GDM1 (cell line): ENCODE results near the gene NDUFS3.
"Not testable (repeated sequence)": the region's sequence is repeated elsewhere in the genome, so short reads cannot be mapped to it uniquely, and the experiment has no call there.

Source experiments
- DNase-seq: peaks from one replicate; lab custom pipeline; 2025; lab: John Stamatoyannopoulos, UW

The NDUFS3 gene

GRCh38 chr11:47560426-47560825 is 18.4 kb upstream of the NDUFS3 start:
- DNase-seq, result no peak

DNA sequence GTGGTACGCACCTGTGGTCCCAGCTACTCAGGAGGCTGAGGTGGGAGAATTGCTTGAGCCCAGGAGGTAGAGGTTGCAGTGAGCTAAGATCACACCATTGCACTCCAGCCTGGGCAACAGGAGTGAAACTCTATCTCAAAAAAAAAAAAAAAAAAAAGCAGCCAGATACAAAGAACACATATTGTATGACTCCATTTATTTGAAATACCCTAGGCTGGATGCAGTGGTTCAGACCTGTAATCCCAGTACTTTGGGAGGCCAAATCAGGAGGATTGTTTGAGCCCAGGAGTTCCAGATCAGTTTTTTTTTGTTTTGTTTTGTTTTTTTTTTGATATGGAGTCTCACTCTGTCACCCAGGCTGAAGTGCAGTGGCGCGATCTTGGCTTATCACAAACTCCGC is 16.5 kb upstream of the NDUFS3 start:
- not testable (repeated sequence) for DNase-seq

GRCh38 chr11:47564366-47564765 is 14.5 kb upstream of the NDUFS3 start:
- not testable (repeated sequence) for DNase-seq

DNA sequence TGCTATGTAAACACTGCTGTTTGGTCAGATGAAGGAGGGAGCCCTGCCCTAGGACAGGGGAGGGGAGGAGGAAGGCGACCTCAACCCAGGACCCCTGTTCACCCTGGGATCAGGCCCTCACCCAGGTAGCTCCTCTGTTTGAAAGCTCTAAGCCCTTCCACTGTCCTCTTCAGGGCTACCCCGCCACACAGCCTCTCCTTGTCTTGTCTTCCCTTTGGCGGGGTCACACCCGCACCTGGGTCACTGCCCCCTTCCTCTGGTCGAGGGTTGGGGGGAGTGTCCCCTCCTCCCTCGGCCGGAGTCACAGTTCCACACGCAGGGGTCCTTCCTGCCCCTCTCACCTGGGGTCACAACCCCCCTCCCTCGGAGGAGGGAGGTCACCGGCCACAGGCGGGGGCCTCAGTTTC is 13.9 kb upstream of the NDUFS3 start:
- DNase-seq, result no peak

DNA sequence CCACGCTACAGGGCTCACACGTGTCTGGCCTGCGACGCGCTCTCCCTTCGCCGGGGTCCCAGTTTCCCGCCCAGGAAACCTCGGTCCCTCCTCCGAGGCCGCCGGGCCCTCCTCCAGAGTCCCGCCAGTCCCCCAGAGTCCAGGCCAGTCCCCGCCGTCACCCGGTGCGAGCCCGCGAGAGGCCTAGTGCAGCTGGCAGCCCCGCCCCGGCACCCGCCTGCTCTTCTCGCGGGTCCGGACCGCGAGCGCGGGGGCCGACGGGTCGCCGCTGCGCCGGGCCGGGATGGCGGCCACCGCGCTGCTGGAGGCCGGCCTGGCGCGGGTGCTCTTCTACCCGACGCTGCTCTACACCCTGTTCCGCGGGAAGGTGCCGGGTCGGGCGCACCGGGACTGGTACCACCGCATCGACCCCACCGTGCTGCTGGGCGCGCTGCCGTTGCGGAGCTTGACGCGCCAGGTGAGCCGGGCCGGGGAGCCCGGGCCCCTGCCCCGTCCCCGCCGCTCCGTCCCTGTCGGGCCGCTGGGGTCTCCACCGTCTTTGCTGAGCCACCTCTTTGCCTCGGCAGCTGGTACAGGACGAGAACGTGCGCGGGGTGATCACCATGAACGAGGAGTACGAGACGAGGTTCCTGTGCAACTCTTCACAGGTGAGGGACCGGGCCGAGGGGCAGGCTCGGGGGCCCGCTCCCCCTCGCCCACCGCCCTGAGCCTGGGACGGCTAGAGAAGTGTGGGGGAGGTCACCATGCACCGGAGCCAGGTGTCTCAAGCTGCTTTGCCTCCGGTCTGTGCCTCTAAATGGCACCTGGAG is 13.3 kb upstream of the NDUFS3 start, which contains the start of gene PTPMT1:
Gene PTPMT1 (plus strand): TSS at position 260 of the 809 bp plus-strand sequence. CDS start 24 bp downstream, at position 284.
- peak; percentile 62 for DNase-seq

- no peak for DNase-seq
Observed at GRCh38 chr11:47566149-47566698, 12.7 kb upstream of the NDUFS3 start.

- no peak for DNase-seq
Observed at GRCh38 chr11:47569646-47570045, 9.2 kb upstream of the NDUFS3 start.

GRCh38 chr11:47570651-47571356 is 8.1 kb upstream of the NDUFS3 start:
- no peak for DNase-seq

GRCh38 chr11:47571357-47571729 is 7.5 kb upstream of the NDUFS3 start:
- no peak for DNase-seq

DNA sequence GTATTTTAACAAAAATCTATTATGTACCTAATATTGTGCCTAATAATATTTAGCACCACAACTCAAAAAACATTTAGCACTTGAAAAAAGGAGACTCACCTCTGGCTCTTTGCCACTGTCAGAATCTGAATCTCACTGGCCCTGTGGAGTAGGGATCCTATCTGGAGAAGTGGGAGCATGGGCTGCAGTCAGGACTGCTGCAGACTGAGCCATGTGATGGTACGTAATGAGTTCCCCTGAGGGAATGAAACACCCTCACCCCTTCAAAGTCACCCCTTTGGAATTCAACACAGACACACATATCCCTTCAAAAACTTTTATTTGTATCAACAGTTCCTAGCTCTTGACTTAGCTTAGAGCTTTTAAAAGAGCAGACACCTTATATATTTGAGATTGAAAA is 7.0 kb upstream of the NDUFS3 start:
- no peak for DNase-seq

DNA sequence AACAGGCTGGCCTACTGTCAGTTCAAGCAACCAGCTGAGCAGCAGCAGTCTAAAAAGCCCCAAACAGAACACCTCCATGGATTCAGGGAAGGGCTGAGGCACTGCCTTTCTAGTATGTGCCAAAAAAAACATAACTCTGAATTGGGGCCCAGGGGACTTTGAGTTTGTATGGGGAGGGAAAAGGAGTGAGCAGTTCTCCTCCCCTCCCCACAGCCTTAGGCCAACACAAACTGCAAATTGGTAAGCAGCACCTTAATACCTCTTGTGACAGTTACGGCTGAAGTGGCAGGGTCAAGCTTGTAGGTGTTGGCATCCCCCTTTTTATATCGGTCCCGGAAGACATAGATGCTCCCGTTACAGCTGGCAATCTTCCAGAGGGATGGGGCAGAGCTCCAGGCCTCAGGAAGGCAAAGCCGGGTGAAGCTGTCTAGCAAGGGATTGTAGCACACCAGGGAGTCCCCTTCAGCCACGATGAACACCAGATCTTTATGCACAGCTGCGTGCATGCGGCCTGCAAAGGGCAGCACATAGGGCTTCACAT is 6.1 kb upstream of the NDUFS3 start:
- DNase-seq, result no peak

DNA sequence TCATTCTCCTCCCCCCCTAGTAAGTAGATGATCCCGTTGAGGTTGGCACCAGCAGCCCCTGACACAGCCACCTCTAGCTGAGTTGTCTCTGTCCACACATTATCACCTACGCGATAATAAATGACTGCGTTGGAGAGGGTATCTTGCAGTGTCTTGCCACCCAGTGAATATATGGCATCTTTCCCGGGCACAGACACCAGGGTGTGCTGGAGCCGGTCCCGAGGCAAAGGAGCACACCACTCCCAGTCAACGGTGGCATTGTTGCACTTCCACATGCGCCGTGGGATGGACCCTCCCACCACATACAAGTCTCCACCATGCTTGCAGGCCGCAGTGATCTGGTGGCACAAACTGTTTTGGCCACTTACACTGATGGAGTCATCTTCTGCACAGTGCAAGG is 5.6 kb upstream of the NDUFS3 start:
- DNase-seq, result no peak

DNA sequence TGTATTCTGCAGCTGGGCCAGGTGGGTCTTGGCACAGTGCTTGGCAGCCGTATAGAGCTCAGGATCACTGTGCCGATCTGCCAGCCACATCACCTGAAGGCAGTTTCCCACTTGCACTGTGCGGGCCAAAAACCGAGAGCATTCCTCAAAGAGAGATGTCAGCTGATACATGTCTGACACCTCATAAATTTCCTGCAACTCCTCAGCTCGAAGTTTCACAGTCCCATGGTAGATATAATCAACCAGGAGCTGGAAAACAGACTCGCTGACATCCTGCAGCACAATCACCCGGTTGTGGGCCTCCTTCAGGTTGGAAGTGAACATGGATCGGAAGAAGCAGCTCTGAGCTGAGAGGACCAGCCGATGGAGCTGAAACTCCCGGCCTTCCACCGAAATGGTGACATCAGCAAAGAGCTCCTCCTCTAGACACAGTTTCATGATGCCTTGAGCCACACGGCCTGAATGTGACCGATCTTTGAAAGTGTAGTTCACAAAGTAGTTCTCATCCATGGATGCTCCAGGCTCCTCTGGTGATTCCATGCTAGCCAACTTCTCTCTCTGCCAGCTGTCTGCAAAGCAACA is 1.3 kb upstream of the NDUFS3 start:
- no peak for DNase-seq

GRCh38 chr11:47583844-47584243 is 5.0 kb downstream of the NDUFS3 start:
- DNase-seq, result no peak

GRCh38 chr11:47586098-47586855 is 7.4 kb downstream of the NDUFS3 start, which contains the start of gene FAM180B:
Gene FAM180B, plus strand, starts transcription at chr11:47586678. Its CDS starts 91 bp downstream, at chr11:47586769.
- no peak for DNase-seq

GRCh38 chr11:47587039-47587716 is 8.3 kb downstream of the NDUFS3 start:
- DNase-seq, result no peak

DNA sequence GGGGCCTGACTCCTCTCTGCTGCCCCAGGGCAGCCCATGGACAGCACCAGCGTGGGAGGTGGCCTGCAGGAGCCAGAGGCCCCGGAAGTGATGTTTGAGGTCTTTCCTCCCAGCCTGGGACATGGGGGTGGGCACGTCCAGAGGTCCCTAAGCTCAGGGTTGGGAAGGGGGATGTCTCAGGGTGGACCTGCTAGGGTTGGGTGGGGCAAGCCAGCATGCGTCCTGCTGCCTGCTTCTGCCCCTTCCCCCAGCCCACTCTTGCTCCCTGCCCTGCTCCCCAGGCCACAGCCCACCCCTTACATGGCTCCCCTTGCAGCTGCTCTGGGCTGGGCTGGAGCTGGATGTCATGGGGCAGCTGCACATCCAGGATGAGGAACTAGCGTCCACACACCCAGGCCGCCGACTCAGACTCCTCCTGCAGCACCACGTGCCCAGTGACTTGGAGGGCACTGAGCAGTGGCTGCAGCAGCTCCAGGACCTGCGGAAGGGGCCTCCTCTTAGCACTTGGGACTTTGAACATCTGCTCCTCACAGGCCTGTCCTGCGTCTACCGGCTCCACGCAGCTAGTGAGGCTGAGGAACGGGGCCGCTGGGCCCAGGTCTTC is 9.0 kb downstream of the NDUFS3 start:
- DNase-seq, result peak; percentile 15

DNA sequence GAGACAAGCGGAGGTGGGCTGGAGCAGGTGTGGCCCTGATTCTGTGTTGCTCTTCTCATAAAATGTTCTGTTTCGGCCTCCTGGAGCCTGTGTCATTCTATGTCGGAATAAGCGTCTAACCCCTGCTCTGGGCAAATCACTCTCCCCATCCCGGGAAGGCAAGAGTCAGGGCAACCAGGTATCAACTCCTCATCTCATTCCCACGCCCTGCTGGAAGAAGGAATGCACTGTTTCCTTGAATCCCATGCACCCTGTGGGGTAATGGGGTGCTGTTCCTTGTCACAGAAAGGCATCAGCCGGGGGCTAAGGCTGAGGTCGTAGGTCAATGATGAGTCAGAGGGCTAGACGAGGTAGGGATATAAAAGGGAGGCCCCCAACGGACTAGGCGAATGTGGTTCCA is 10.2 kb downstream of the NDUFS3 start:
- DNase-seq, result no peak

DNA sequence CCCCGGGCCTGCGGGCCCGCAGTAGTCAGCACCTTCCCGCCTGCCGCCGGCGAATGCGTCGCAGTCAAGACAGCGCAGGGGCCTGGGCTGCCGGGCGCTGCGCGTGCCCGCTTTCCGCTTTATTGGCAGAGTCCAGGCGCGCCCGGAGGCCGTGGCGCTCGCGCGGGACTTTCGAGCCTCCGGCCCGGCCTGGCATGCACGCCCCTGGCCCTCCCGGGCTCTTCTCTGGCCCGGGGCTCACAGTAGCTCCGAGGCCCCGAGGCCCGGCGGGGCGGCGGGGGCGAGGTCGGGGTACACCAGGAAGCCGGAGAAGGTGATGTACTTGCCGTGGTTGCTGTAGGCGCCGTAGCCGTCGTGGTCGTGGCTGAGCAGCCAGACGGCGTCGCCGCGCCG is 10.7 kb downstream of the NDUFS3 start:
- DNase-seq, result no peak
